HepG2 (cell line): ENCODE measurements around the gene DDX1. TPM values are rescaled to one million over a fixed set of nuclear protein-coding genes. Genes with fewer than 3 reads are reported as not detected.

Source experiments
- AFF4 ChIP-seq: sonication (generic); formaldehyde crosslinking; IDR thresholded peaks from 2 replicates; pipeline ENCODE4 v1.4.0; 2020; ENCODE audit warnings: missing genetic modification reagents
- CHD4 ChIP-seq: fragments of 200-600 bp; sonication (generic); IDR thresholded peaks from 2 replicates; pipeline ENCODE4 v1.7.0; 2017; ENCODE audit warnings: mild to moderate bottlenecking, low read length, borderline replicate concordance
- ELF3 ChIP-seq: IDR thresholded peaks from 2 replicates; pipeline ENCODE4 v1.6.1; 2016; ENCODE audit warnings: missing genetic modification reagents, missing compliant biosample characterization
- GABPA ChIP-seq, 2 experiments: IDR thresholded peaks; 2 replicates each; pipeline ENCODE4 v1.6.1; 2011 to 2016; ENCODE audit warnings: low read depth in 2 of 2, low read length in 1 of 2, missing biosample characterization in 1 of 2, missing genetic modification characterization in 1 of 2
- HDAC1 ChIP-seq: sonication (generic); formaldehyde crosslinking; IDR thresholded peaks from 2 replicates; pipeline ENCODE4 v1.5.1; 2020; ENCODE audit warnings: mild to moderate bottlenecking, missing genetic modification reagents
- HNRNPUL1 ChIP-seq: fragments of 200-400 bp; formaldehyde crosslinking; IDR thresholded peaks from 2 replicates; pipeline ENCODE4 v1.6.1; 2017; ENCODE audit warnings: low read depth, mild to moderate bottlenecking, low read length, moderate library complexity
- IRF2 ChIP-seq: IDR thresholded peaks from 2 replicates; pipeline ENCODE4 v1.6.1; 2018; ENCODE audit warnings: missing genetic modification reagents, missing compliant biosample characterization
- PHB2 ChIP-seq: fragments of 450-650 bp; IDR thresholded peaks from 2 replicates; pipeline ENCODE4 v1.6.1; 2018; ENCODE audit not compliant: partially characterized antibody
- PRDM4 ChIP-seq: sonication (generic); formaldehyde crosslinking; IDR thresholded peaks from 2 replicates; pipeline ENCODE4 v1.9.0; 2021; ENCODE audit warnings: missing genetic modification reagents, borderline replicate concordance
- RXRB ChIP-seq: IDR thresholded peaks from 2 replicates; pipeline ENCODE4 v1.6.1; 2016; ENCODE audit warnings: borderline replicate concordance, missing genetic modification reagents, missing compliant biosample characterization
- SRSF1 ChIP-seq: fragments of 200-400 bp; formaldehyde crosslinking; optimal IDR thresholded peaks from 2 replicates; pipeline ENCODE3; 2017; ENCODE audit warnings: mild to moderate bottlenecking, low read depth, low read length, moderate library complexity
- XRCC5 ChIP-seq: fragments of 200-400 bp; formaldehyde crosslinking; optimal IDR thresholded peaks from 2 replicates; pipeline ENCODE3; 2017; ENCODE audit warnings: mild to moderate bottlenecking, low read length
- ZBTB25 ChIP-seq: IDR thresholded peaks from 2 replicates; pipeline ENCODE4 v1.6.1; 2018; ENCODE audit warnings: missing genetic modification reagents
- ZNF230 ChIP-seq: sonication (generic); formaldehyde crosslinking; IDR thresholded peaks from 2 replicates; pipeline ENCODE4 v1.4.0; 2020; ENCODE audit warnings: mild to moderate bottlenecking, missing genetic modification reagents
- ZNF256 ChIP-seq: sonication (generic); formaldehyde crosslinking; conservative IDR thresholded peaks from 2 replicates; pipeline ENCODE4 v1.4.0; 2020; ENCODE audit warnings: missing genetic modification reagents
- ZNF557 ChIP-seq: sonication (generic); formaldehyde crosslinking; IDR thresholded peaks from 2 replicates; pipeline ENCODE4 v1.4.0; 2020; ENCODE audit warnings: missing genetic modification reagents
- ZNF605 ChIP-seq: sonication (generic); formaldehyde crosslinking; IDR thresholded peaks from 2 replicates; pipeline ENCODE4 v1.8.0; 2022; ENCODE audit warnings: mild to moderate bottlenecking, missing genetic modification reagents
- ZNF703 ChIP-seq: sonication (generic); formaldehyde crosslinking; IDR thresholded peaks from 2 replicates; pipeline ENCODE4 v1.5.1; 2020; ENCODE audit warnings: missing genetic modification reagents, mild to moderate bottlenecking, moderate library complexity, borderline replicate concordance
- ZNF761 ChIP-seq: sonication (generic); formaldehyde crosslinking; conservative IDR thresholded peaks from 2 replicates; pipeline ENCODE4 v1.4.0; 2020; ENCODE audit warnings: mild to moderate bottlenecking, missing genetic modification reagents
- ZNF800 ChIP-seq: sonication (generic); formaldehyde crosslinking; IDR thresholded peaks from 2 replicates; pipeline ENCODE4 v1.4.0; 2020; ENCODE audit warnings: missing genetic modification reagents
- ZNF839 ChIP-seq: sonication (generic); formaldehyde crosslinking; IDR thresholded peaks from 2 replicates; pipeline ENCODE4 v1.4.0; 2020; ENCODE audit warnings: missing genetic modification reagents, mild to moderate bottlenecking, borderline replicate concordance
- polyA plus RNA-seq, 8 experiments: library from polyadenylated mRNA; depleted of rRNA in 3 of 8; stranded (reverse) in 7 of 8; unstranded in 1 of 8; fragments of >200 nt; fragmentation: Illumina TruSeq in 4 of 8; extraction: Trizol in 4 of 8; gene quantifications; 2 replicates each; pipeline versions ENCODE4 v1.2.1 to v1.2.3, GENCODE V29; 2011 to 2016; ENCODE audit warnings: low read depth in 4 of 8, missing spikeins in 1 of 8, mixed read lengths in 1 of 8; ENCODE audit not compliant: insufficient read depth in 1 of 8
- total RNA-seq, 5 experiments: library from RNA; depleted of rRNA; stranded (reverse); fragments of >200 nt; fragmentation: Illumina TruSeq; extraction: Trizol; gene quantifications; 2 replicates each; pipeline ENCODE4 v1.2.3, GENCODE V29; 2016; ENCODE audit warnings: low read depth in 1 of 5

The DDX1 gene
- total and polyA plus RNA-seq, 2 of the 13 experiments (the other 11 are each of a cell fraction or from before 2014, with no cell fraction given), result 81.6 to 130 TPM

GRCh38 chr2:15560988-15561573 is 30.6 kb upstream of the DDX1 start, which contains the start of gene NBAS (continued):
- TF ChIP-seq PHB2 (no peak), GABPA (IDR thresholded peaks at IDR 0.05; ENCODE audit: low read depth, low read length) (no peak), GABPA (CRISPR knock-in tag; IDR thresholded peaks at IDR 0.05; ENCODE audit: low read depth) (peak; percentile 72), ZNF800 (0 out of 2 replicates have a peak, but pooled peaks have one; percentile 23), ELF3 (peak; percentile 88), RXRB (peak; percentile 77), ZNF256 (CRISPR knock-in tag) (no peak), ZBTB25 (CRISPR knock-in tag) (peak; percentile 86; the same call in 1 of the 2 replicates), ZNF761 (peak; percentile 85; the same call in 1 of the 2 replicates), HDAC1 (peak; percentile 93), IRF2 (CRISPR knock-in tag) (peak; percentile 92), AFF4 (CRISPR knock-in tag) (no peak; the same call in 1 of the 2 replicates), HNRNPUL1 (no peak), ZNF230 (CRISPR knock-in tag) (peak; percentile 90; the same call in 1 of the 2 replicates), ZNF557 (CRISPR knock-in tag) (no peak), ZNF605 (CRISPR knock-in tag) (peak; percentile 81), ZNF839 (CRISPR knock-in tag) (peak; percentile 77; the same call in 1 of the 2 replicates), SRSF1 (no peak), ZNF703 (no peak), CHD4 (no peak), XRCC5 (peak; percentile 87), PRDM4 (CRISPR knock-in tag) (no peak)
